Measurements from ENCODE around the gene CCL21. TPM values are rescaled to one million over a fixed set of nuclear protein-coding genes. Genes with fewer than 3 reads are reported as not detected.
"Not testable (repeated sequence)": the region's sequence is repeated elsewhere in the genome, so short reads cannot be mapped to it uniquely, and the experiment has no call there.

CCL21 gene
- polyA plus RNA-seq = not detected in 3 replicates
- not detected for polyA plus RNA-seq (2011; ENCODE audit: low read depth)
- not detected in 2 replicates for polyA plus RNA-seq (2011; cell fraction: cytosol; rRNA removed)
- polyA plus RNA-seq (2011; cell fraction: nucleus; rRNA removed) = not detected in 2 replicates
- not detected in 2 replicates for polyA plus RNA-seq (2012; ENCODE audit: low replicate concordance)
- polyA minus RNA-seq = not detected in 3 replicates
- not detected for polyA minus RNA-seq (2011; cell fraction: cytosol; rRNA and poly(A)+ RNA removed)
- not detected in 2 replicates for polyA minus RNA-seq (2011; cell fraction: nucleus; rRNA and poly(A)+ RNA removed)

- no peaks in the 10 kb centered on the region for H3K79me2 ChIP-seq (ENCODE audit: control insufficient read depth, insufficient read depth, low read length)
- no peak within 1 kb of the TSS for H3K27ac ChIP-seq (ENCODE audit: control insufficient read depth, insufficient read depth, low read length)
- FAIRE-seq = no peak
- H4K20me1 ChIP-seq (ENCODE audit: control insufficient read depth, extremely low read depth, insufficient read depth, low read length) = no peaks in the 10 kb centered on the region
- no peak for DNase-seq (ENCODE audit: low read depth, low spot score)
- dilution Hi-C loops (cut with MboI; ENCODE audit: extremely low pct_ligation_motif_present, low sequenced_read_pairs) = no loop called here
- H2AFZ ChIP-seq (ENCODE audit: control insufficient read depth, low read length) = no peak within 1 kb of the TSS
- H3K9ac ChIP-seq (ENCODE audit: control insufficient read depth, extremely low read depth, insufficient read depth, low read length) = no peak within 1 kb of the TSS
- H3K4me1 ChIP-seq (ENCODE audit: control insufficient read depth, extremely low read depth, insufficient read depth, low read length) = peaks cover 19% of the 10 kb centered on the region
- no peaks in the 10 kb centered on the region for H3K9me1 ChIP-seq (ENCODE audit: control insufficient read depth, extremely low read depth, insufficient read depth, low read length)
- no peak within 1 kb of the TSS for H3K4me2 ChIP-seq (ENCODE audit: control insufficient read depth, extremely low read depth, insufficient read depth, low read depth, low read length)
- H3K27me3 ChIP-seq (ENCODE audit: control insufficient read depth, extremely low read depth, insufficient read depth, low read length) = no peaks in the 10 kb centered on the region
- TF ChIP-seq EZH2 (IDR thresholded peaks at IDR 0.05; ENCODE audit: low read length) (no peak), CTCF (optimal IDR thresholded peaks at IDR 0.05 in 1 of 3, IDR thresholded peaks at IDR 0.05 in 1 of 3, conservative IDR thresholded peaks at IDR 0.05 in 1 of 3; ENCODE audit: extremely low read depth in 1 of 3, insufficient read depth in 2 of 3, low read length in 3 of 3) (no peak)
- no peaks in the 10 kb centered on the region for H3K9me3 ChIP-seq (ENCODE audit: control insufficient read depth, low read depth, low read length)
- no peaks in the 10 kb centered on the region for H3K36me3 ChIP-seq (ENCODE audit: control insufficient read depth in 2 of 2, extremely low read depth in 1 of 2, insufficient read depth in 2 of 2, low read length in 2 of 2)
- no peak within 1 kb of the TSS for H3K4me3 ChIP-seq (ENCODE audit: control insufficient read depth in 2 of 3, extremely low read depth in 1 of 3, insufficient read depth in 2 of 3, low read depth in 1 of 3, low read length in 3 of 3)
Measured at GRCh38 chr9:34710023-34710422, at the start of gene CCL21. Gene CCL21 (minus strand): TSS chr9:34710136. CDS start chr9:34710066, 70 bp downstream.

GRCh38 chr9:34759432-34760134 lies 49.6 kb upstream of the CCL21 start:
- Histone ChIP-seq H3K27ac (ENCODE audit: control insufficient read depth, insufficient read depth, low read length) (no peak overlapping the region), H2AFZ (ENCODE audit: control insufficient read depth, low read length) (no peak overlapping the region), H3K9ac (ENCODE audit: control insufficient read depth, extremely low read depth, insufficient read depth, low read length) (no peak overlapping the region), H3K79me2 (ENCODE audit: control insufficient read depth, insufficient read depth, low read length) (no peaks in the 10 kb centered on the region), H3K4me2 (ENCODE audit: control insufficient read depth, extremely low read depth, insufficient read depth, low read depth, low read length) (no peak overlapping the region), H3K9me3 (ENCODE audit: control insufficient read depth, low read depth, low read length) (no peaks in the 10 kb centered on the region), H3K27me3 (ENCODE audit: control insufficient read depth, extremely low read depth, insufficient read depth, low read length) (no peaks in the 10 kb centered on the region), H3K9me1 (ENCODE audit: control insufficient read depth, extremely low read depth, insufficient read depth, low read length) (no peaks in the 10 kb centered on the region), H4K20me1 (ENCODE audit: control insufficient read depth, extremely low read depth, insufficient read depth, low read length) (no peaks in the 10 kb centered on the region), H3K4me1 (ENCODE audit: control insufficient read depth, extremely low read depth, insufficient read depth, low read length) (no peaks in the 10 kb centered on the region), H3K36me3 (ENCODE audit: control insufficient read depth in 2 of 2, extremely low read depth in 1 of 2, insufficient read depth in 2 of 2, low read length in 2 of 2) (no peaks in the 10 kb centered on the region), H3K4me3 (ENCODE audit: control insufficient read depth in 2 of 3, extremely low read depth in 1 of 3, insufficient read depth in 2 of 3, low read depth in 1 of 3, low read length in 3 of 3) (no peak overlapping the region)
- FAIRE-seq (peak; percentile 43), DNase-seq (ENCODE audit: low read depth, low spot score) (no peak)
- TF ChIP-seq CTCF (optimal IDR thresholded peaks at IDR 0.05 in 1 of 3, IDR thresholded peaks at IDR 0.05 in 1 of 3, conservative IDR thresholded peaks at IDR 0.05 in 1 of 3; ENCODE audit: extremely low read depth in 1 of 3, insufficient read depth in 2 of 3, low read length in 3 of 3) (peak in 1 of 3 experiments; percentile 14), EZH2 (IDR thresholded peaks at IDR 0.05; ENCODE audit: low read length) (no peak)
- dilution Hi-C loops (cut with MboI; ENCODE audit: extremely low pct_ligation_motif_present, low sequenced_read_pairs) = no loop called here

DNA sequence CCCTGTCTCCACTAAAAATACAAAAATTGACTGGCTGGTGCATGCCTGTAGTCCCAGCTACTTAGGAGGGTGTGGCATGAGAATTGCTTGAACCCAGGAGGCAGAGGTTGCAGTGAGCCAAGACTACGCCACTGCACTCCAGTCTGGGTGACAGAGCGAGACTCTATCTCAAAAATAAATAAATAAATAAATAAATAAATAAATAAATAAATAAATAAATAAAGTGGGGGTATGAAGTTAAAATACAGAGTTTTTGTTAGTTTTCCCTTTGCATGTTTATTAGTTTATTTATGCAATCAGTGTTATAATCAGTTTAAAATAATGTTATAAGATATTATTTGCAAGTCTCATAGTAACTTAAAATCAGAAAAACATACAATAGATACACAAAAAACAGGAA lies 40.4 kb upstream of the CCL21 start:
- H3K4me3 ChIP-seq (ENCODE audit: control insufficient read depth in 2 of 3, extremely low read depth in 1 of 3, insufficient read depth in 2 of 3, low read depth in 1 of 3, low read length in 3 of 3); H4K20me1 ChIP-seq (ENCODE audit: control insufficient read depth, extremely low read depth, insufficient read depth, low read length); DNase-seq (ENCODE audit: low read depth, low spot score); H2AFZ ChIP-seq (ENCODE audit: control insufficient read depth, low read length); H3K79me2 ChIP-seq (ENCODE audit: control insufficient read depth, insufficient read depth, low read length); H3K27me3 ChIP-seq (ENCODE audit: control insufficient read depth, extremely low read depth, insufficient read depth, low read length); dilution Hi-C loops (cut with MboI; ENCODE audit: extremely low pct_ligation_motif_present, low sequenced_read_pairs); H3K9ac ChIP-seq (ENCODE audit: control insufficient read depth, extremely low read depth, insufficient read depth, low read length); H3K27ac ChIP-seq (ENCODE audit: control insufficient read depth, insufficient read depth, low read length); H3K36me3 ChIP-seq (ENCODE audit: control insufficient read depth in 2 of 2, extremely low read depth in 1 of 2, insufficient read depth in 2 of 2, low read length in 2 of 2); H3K9me3 ChIP-seq (ENCODE audit: control insufficient read depth, low read depth, low read length); H3K4me2 ChIP-seq (ENCODE audit: control insufficient read depth, extremely low read depth, insufficient read depth, low read depth, low read length); H3K9me1 ChIP-seq (ENCODE audit: control insufficient read depth, extremely low read depth, insufficient read depth, low read length); FAIRE-seq: not testable (repeated sequence)
- H3K4me1 ChIP-seq (ENCODE audit: control insufficient read depth, extremely low read depth, insufficient read depth, low read length) = peaks cover 17% of the 10 kb centered on the region
